B cell (primary cell): ENCODE measurements around the gene CRYGN.

Source experiments
- CTCF ChIP-seq: fragments of 200-600 bp; IDR thresholded peaks from one replicate; pipeline ENCODE4 v1.8.0; 2022; ENCODE audit warnings: antibody characterized with exemption, mild to moderate bottlenecking
- EZH2 ChIP-seq: IDR thresholded peaks from 2 replicates; pipeline ENCODE4 v1.6.1; 2012; ENCODE audit warnings: borderline replicate concordance, low read depth, mild to moderate bottlenecking, moderate library complexity, low read length; ENCODE audit not compliant: insufficient read depth, poor library complexity, severe bottlenecking

- no peak for TF ChIP-seq CTCF
- peak; percentile 35 for TF ChIP-seq EZH2
Observed at GRCh38 chr7:151410405-151411390, 29.2 kb downstream of the CRYGN start.
